Activated T-helper 9 cell treated with anti-CD3 and anti-CD28 coated beads, Interleukin-2, amount 50 U/mL, for 16 hours (primary cell): ENCODE measurements around the gene ACSF3.
"Not testable (repeated sequence)": the region's sequence is repeated elsewhere in the genome, so short reads cannot be mapped to it uniquely, and the experiment has no call there.

Source experiments
- DNase-seq: peaks from one replicate; pipeline ENCODE4 v3.0.0-alpha.2; 2020; ENCODE audit warnings: low read depth

ACSF3 gene

GRCh38 chr16:89190150-89190958 lies 96.7 kb downstream of the ACSF3 start:
- no peak for DNase-seq

- DNase-seq, result no peak
Observed at GRCh38 chr16:89191033-89191900, 97.6 kb downstream of the ACSF3 start.

DNA sequence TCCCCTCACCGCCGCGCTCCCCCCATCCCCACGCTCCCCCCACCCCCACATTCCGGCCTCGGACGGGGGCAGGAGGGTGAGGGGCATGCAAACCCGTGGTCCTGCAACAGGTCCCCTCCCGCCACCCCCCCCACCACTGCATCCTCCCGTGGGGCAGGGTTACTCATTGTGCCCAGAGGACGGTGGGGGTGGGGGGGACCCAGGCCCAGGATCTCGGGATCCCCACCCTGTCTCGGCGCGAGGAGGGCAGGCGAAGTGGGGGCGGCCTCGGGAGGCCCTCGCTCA lies 98.2 kb downstream of the ACSF3 start:
- no peak for DNase-seq

DNA sequence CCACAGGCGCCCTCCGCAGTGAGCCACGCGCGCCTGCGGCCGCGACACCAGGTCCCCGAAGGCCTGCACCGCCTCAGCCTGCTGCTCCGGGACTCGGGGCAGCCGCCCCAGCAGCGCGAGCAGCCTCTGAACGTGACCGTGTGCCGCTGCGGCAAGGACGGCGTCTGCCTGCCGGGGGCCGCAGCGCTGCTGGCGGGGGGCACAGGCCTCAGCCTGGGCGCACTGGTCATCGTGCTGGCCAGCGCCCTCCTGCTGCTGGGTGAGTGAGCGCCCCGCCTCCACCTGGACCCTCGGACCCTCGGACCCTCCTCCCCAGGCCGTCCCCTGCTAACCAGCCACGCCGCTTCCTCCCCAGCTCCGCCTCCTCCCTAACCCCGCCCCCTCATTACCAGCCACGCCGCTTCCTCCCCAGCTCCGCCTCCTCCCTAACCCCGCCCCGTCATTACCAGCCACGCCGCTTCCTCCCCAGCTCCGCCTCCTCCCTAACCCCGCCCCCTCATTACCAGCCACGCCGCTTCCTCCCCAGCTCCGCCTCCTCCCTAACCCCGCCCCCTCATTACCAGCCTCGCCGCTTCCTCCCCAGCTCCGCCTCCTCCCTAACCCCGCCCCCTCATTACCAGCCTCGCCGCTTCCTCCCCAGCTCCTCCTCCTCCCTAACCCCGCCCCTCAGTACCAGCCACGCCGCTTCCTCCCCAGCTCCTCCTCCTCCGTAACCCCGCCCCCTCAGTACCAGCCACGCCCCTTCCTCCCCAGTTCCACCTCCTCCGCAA lies 98.7 kb downstream of the ACSF3 start:
- not testable (repeated sequence) for DNase-seq

GRCh38 chr16:89192956-89193575 lies 99.4 kb downstream of the ACSF3 start:
- DNase-seq, result peak; percentile 69

- DNase-seq, result no peak
Observed at GRCh38 chr16:89193576-89194293, 100.1 kb downstream of the ACSF3 start.

DNA sequence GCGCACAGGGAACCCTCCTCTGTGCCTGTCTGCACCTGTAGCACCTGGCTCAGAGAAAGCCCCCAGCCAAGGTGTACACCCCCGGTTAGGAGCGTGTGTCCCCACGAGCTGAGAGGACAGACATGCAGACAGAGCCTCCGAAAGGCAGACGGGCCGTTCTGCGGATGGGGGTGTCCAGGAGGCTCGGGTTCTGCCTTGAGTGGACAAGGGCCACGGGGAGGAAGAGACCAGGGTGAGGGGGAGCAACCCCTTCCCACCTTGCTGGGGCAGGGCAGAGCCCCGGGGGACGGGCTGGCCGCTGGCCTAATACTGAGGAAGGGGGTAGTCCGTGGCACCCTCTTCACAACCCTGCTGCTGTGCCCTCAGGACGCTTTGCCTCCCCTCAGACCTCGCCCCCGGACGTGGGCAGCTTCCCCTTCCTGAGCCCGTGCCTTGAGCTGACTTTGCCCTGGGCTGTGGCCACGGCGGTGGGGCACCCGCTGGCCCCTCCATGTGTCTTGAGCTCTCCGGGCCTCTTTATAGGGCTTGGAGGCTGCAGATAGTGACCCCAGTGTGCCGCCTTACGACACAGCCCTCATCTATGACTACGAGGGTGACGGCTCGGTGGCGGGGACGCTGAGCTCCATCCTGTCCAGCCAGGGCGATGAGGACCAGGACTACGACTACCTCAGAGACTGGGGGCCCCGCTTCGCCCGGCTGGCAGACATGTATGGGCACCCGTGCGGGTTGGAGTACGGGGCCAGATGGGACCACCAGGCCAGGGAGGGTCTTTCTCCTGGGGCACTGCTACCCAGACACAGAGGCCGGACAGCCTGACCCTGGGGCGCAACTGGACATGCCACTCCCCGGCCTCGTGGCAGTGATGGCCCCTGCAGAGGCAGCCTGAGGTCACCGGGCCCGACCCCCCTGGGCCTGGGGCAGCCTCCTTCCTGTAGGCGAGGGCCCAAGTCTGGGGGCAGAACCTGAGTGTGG lies 101.0 kb downstream of the ACSF3 start:
- no peak for DNase-seq

GRCh38 chr16:89195521-89196171 lies 102.0 kb downstream of the ACSF3 start:
- no peak for DNase-seq

- DNase-seq, result no peak
Observed at GRCh38 chr16:89197033-89197632, 103.5 kb downstream of the ACSF3 start.

DNA sequence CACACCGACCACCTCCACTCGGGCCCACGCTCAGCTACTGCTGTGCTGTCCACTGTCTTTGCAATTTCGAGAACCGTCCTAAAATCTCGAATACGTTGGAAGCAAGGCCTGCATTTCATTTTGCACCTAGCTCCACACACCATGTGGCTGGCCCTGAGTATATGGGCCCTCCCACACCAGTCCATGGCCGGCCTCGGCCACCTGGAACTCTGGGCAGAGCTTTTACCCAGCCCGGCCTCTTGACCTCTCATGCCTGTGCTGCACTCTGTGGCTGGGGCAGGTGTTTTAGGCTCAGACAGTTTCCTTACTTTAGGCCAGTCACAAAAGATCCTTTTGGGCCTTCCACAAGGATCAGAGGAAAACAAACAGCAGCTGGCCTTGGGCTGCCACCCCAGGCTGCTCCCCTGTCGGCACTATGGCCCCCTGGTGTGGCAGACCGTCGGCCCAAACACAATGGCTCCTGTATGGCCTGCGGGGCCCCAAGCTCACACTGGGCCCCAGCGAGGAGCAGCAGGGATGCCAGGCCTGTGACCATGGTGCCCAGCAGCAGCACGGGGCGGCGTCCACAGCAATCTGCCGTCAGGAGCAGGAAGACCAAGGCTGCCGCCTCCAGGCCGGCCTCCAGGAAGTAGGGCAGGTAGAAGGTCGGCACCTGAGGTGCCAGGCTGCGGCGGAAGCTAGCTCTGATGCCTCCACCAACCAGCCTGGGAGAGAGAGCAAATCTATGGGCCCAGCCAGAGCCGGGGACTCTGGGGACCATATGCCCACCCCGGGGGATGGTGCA lies 104.2 kb downstream of the ACSF3 start:
- no peak for DNase-seq

DNA sequence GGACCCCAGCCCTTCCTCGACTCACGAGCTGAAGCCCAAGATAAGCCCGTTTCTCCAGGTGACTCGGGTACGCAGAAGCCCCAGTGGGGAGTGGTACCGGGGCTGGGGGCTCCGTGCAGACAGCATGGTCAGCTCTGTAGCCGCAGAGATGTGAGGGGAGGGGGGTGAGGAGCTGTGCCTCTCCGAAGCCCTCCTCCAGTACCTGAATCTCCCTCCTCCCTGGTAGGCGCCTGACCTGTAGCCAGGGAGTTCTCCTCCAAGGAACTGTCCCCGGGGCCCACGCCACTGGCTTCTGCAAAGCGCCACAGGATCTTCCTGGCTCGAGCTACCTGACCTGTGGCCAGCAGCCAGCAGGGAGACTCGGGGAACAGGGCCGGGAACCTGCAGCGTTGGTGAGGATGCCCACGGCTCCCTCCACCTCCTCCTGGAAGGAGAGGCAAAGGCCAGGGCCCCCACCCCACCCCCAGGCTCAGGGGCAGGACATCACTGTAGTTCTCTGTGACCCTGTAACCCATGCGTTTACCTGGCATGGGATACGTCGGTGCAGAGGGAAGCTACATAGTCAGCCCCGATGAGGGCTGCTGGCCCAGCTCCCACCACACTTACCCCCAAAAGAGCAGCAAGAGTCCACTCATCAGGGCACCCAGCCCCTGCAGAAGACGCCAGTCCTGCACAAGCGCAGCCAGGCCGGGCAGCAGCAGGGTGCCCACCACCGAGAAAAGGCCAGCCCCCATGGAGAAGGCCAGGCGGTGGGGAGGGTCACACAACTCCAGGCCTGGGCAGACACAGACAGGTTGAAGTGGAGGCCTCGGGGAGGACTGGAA lies 105.0 kb downstream of the ACSF3 start:
- no peak for DNase-seq

DNA sequence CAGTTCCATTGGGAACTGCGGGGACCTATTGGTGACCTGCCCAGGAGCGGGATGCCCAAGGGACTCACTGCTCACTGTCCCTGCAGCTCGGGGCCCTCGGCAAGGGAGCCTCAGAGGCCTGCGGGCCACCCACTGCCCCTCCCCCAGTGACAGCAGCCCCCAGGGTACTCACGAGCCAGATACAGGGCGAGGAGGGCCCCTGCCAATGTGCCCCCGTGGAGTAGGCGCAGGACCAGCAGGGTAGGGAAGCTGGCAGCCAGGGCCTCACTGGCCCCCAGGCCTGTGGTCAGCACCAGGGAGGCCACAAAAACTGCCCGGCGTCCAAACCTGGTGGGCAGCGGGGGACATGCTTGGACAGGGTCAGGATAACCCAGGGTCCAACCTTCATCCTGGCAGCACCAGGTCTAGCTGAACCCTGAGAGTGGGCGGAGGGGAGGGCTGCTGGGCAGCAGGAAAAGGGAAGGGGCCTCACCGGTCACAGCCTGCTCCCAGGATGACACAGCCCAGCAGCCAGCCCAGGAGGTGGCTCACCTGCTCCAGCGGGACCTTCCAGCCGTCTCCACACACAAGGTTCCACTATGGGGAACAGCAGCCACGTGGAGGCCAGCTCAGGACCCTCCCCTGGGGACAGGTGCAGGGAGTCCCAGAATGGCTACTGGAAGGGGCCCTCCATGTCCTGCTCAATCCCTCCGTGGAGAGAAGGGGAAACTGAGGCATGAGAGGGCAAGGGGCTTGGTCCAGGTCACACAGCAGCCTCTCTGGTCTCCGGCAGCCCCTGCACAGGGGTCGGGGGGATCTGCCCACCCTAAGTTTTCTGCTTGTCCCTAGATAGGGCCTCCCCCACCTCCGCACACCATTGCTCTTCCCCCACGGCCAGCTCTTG lies 105.8 kb downstream of the ACSF3 start:
- no peak for DNase-seq

GRCh38 chr16:89200124-89200849 lies 106.6 kb downstream of the ACSF3 start, which contains the start of gene SLC22A31:
Gene SLC22A31 (minus strand): TSS chr16:89200537. CDS start chr16:89200501, 36 bp downstream.
- DNase-seq, result no peak

- DNase-seq, result no peak
Observed at GRCh38 chr16:89200850-89201411, 107.3 kb downstream of the ACSF3 start.
